ENCODE data around the gene EYA4. TPM values are rescaled to one million over a fixed set of nuclear protein-coding genes. Genes with fewer than 3 reads are reported as not detected.

Gene EYA4
- total and polyA plus RNA-seq, 2 of the 4 experiments (the other 2 are of a cell fraction), result 5.7 to 11.1 TPM

GRCh38 chr6:133297657-133298056 lies 56.5 kb downstream of the EYA4 start:
- H3K9ac ChIP-seq (ENCODE audit: low read depth, low read length), result no peak overlapping the region
- POLR2A ChIA-PET (ENCODE audit: unreplicated experiment), result no interaction called here
- no peak overlapping the region for H3K4me3 ChIP-seq (ENCODE audit: insufficient read depth, low read depth, low read length)
- in situ Hi-C loops (cut with MboI; ENCODE audit: low sequenced_read_pairs), result no loop called here
- no peak overlapping the region for H2AK9ac ChIP-seq (replicated peaks; ENCODE audit: low read depth, low read length, poor library complexity)
- H2AFZ ChIP-seq (replicated peaks; ENCODE audit: low read length, poor library complexity), result no peak overlapping the region
- no peak overlapping the region for H2AK5ac ChIP-seq (ENCODE audit: low read depth, low read length)
- intact Hi-C loops (cut with micrococcal nuclease), result no loop called here
- H3K18ac ChIP-seq (ENCODE audit: low read depth, low read length), result no peak overlapping the region
- H3K27me3 ChIP-seq (ENCODE audit: control insufficient read depth, insufficient read depth, low read length), result no peaks in the 10 kb centered on the region
- H2BK20ac ChIP-seq (ENCODE audit: low read depth, low read length), result no peak overlapping the region
- H2BK5ac ChIP-seq (ENCODE audit: low read depth, low read length, poor library complexity, severe bottlenecking), result no peak overlapping the region
- H4K8ac ChIP-seq (ENCODE audit: low read depth in 2 of 2, low read length in 2 of 2), result no peak overlapping the region
- no peak overlapping the region for H3K56ac ChIP-seq (ENCODE audit: extremely low read depth, insufficient read depth, low read length)
- no peak overlapping the region for H3K4ac ChIP-seq (ENCODE audit: low read depth, low read length)
- no peak for ATAC-seq (ENCODE audit: low read depth)
- WGBS, 2 experiments (ENCODE audit: extremely low coverage in 2 of 2, insufficient read length in 1 of 2), result no CpG with 5 or more reads among the region's 2 CpGs
- peaks cover 4% of the 10 kb centered on the region for H3K9me1 ChIP-seq (ENCODE audit: insufficient read depth, low read length)
- dilution Hi-C loops (cut with HindIII; ENCODE audit: low sequenced_read_pairs, unreplicated experiment), result no loop called here
- H4K5ac ChIP-seq (ENCODE audit: low read depth, low read length), result no peak overlapping the region
- H2BK15ac ChIP-seq (ENCODE audit: low read depth, low read length), result no peak overlapping the region
- no peak overlapping the region for H4K91ac ChIP-seq (ENCODE audit: insufficient read depth, low read depth, low read length)
- H3K9me3 ChIP-seq (ENCODE audit: control insufficient read depth, insufficient read depth, low read length), result no peaks in the 10 kb centered on the region
- H2BK120ac ChIP-seq (ENCODE audit: low read depth, low read length), result no peak overlapping the region
- no peak for DNase-seq
- peaks cover 9% of the 10 kb centered on the region for H4K20me1 ChIP-seq (ENCODE audit: insufficient read depth, low read length)
- CTCF ChIA-PET, result no interaction called here
- H3K79me1 ChIP-seq (ENCODE audit: low read depth in 1 of 2, low read length in 2 of 2), result peaks cover 13 to 29% of the 10 kb centered on the region in 2 experiments
- BruUV-seq (replicated peaks), result no TSS peak
- H3K4me1 ChIP-seq (ENCODE audit: control insufficient read depth, insufficient read depth, low read length), result peaks cover 4% of the 10 kb centered on the region
- H3K23ac ChIP-seq (ENCODE audit: low read depth, low read length), result no peak overlapping the region
- TF ChIP-seq RAD21 (IDR thresholded peaks at IDR 0.05; ENCODE audit: low read length), result no peak
- no peak for TF ChIP-seq MAZ (IDR thresholded peaks at IDR 0.05; ENCODE audit: borderline replicate concordance, low read depth, low read length)
- no peak for TF ChIP-seq NFE2L2 (IDR thresholded peaks at IDR 0.05; ENCODE audit: low read depth, low read length)
- TF ChIP-seq BHLHE40 (IDR thresholded peaks at IDR 0.05; ENCODE audit: low read depth, low read length), result no peak
- TF ChIP-seq CHD1 (IDR thresholded peaks at IDR 0.05; ENCODE audit: low read depth, low read length), result no peak
- no peak for TF ChIP-seq SMC3 (IDR thresholded peaks at IDR 0.05; ENCODE audit: low read depth, low read length)
- TF ChIP-seq RFX5 (IDR thresholded peaks at IDR 0.05; ENCODE audit: low read depth, low read length), result no peak
- TF ChIP-seq USF2 (IDR thresholded peaks at IDR 0.05; ENCODE audit: low read depth, low read length), result no peak
- TF ChIP-seq, protein P1, sequence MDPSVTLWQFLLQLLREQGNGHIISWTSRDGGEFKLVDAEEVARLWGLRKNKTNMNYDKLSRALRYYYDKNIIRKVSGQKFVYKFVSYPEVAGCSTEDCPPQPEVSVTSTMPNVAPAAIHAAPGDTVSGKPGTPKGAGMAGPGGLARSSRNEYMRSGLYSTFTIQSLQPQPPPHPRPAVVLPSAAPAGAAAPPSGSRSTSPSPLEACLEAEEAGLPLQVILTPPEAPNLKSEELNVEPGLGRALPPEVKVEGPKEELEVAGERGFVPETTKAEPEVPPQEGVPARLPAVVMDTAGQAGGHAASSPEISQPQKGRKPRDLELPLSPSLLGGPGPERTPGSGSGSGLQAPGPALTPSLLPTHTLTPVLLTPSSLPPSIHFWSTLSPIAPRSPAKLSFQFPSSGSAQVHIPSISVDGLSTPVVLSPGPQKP (IDR thresholded peaks at IDR 0.05; ENCODE audit: borderline replicate concordance, low read depth, low read length), result no peak
- TF ChIP-seq CEBPB (IDR thresholded peaks at IDR 0.05; ENCODE audit: low read depth, low read length), result no peak
- TF ChIP-seq, protein P2, sequence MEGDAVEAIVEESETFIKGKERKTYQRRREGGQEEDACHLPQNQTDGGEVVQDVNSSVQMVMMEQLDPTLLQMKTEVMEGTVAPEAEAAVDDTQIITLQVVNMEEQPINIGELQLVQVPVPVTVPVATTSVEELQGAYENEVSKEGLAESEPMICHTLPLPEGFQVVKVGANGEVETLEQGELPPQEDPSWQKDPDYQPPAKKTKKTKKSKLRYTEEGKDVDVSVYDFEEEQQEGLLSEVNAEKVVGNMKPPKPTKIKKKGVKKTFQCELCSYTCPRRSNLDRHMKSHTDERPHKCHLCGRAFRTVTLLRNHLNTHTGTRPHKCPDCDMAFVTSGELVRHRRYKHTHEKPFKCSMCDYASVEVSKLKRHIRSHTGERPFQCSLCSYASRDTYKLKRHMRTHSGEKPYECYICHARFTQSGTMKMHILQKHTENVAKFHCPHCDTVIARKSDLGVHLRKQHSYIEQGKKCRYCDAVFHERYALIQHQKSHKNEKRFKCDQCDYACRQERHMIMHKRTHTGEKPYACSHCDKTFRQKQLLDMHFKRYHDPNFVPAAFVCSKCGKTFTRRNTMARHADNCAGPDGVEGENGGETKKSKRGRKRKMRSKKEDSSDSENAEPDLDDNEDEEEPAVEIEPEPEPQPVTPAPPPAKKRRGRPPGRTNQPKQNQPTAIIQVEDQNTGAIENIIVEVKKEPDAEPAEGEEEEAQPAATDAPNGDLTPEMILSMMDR (conservative IDR thresholded peaks at IDR 0.05; ENCODE audit: low read depth, low read length), result no peak
- TF ChIP-seq MAFK (IDR thresholded peaks at IDR 0.05; ENCODE audit: low read depth, low read length), result no peak
- no peak for TF ChIP-seq RCOR1 (IDR thresholded peaks at IDR 0.05; ENCODE audit: insufficient replicate concordance, low read length)
- no peak for TF ChIP-seq FOS (IDR thresholded peaks at IDR 0.05; ENCODE audit: low read depth, low read length)
- H3K27ac ChIP-seq (ENCODE audit: insufficient read depth, low read length), result no peak overlapping the region
- H3K14ac ChIP-seq (replicated peaks; ENCODE audit: low read depth, low read length), result no peak overlapping the region
- peaks cover 1% of the 10 kb centered on the region; the same call in 1 of the 2 replicates for H3K36me3 ChIP-seq (ENCODE audit: control insufficient read depth, insufficient read depth, low read length)
- no peak overlapping the region for H3K4me2 ChIP-seq (ENCODE audit: low read depth, low read length)

Data from IMR-90 (cell line).